Panc1 (cell line): ENCODE results near the gene GGN. TPM values are rescaled to one million over a fixed set of nuclear protein-coding genes. Genes with fewer than 3 reads are reported as not detected.
"Not testable (repeated sequence)": the region's sequence is repeated elsewhere in the genome, so short reads cannot be mapped to it uniquely, and the experiment has no call there.

Experiments used
- ATAC-seq: fragments of 200-7000 bp; cut with Tn5 transposase; 2 replicates; pipeline ENCODE4 v1.9.1; 2020; ENCODE audit warnings: mild to moderate bottlenecking, moderate library complexity
- BruUV-seq: library from RNA; stranded (reverse); fragments of 400-500 nt; replicated peaks from 2 replicates; lab custom pipeline; 2021; lab: Mats Ljungman, UMichigan
- CTCF ChIA-PET: fragments of 300-600 bp; sonication (Branson Sonifier 250); formaldehyde crosslinking; loops from one replicate; lab custom pipeline; 2022; ENCODE audit warnings: antibody characterized with exemption; lab: Charles Lee
- POLR2A ChIA-PET: fragments of 300-600 bp; sonication (Branson Sonifier 250); formaldehyde crosslinking; loops from one replicate; lab custom pipeline; 2022; ENCODE audit warnings: antibody characterized with exemption; lab: Charles Lee
- DNase-seq: peaks from one replicate; pipeline ENCODE4 v3.0.0-alpha.2; 2010; ENCODE audit warnings: low read depth, low spot score
- H3K27ac ChIP-seq: 2 replicates; pipeline ENCODE4 v1.5.1; 2011; ENCODE audit warnings: mild to moderate bottlenecking, low read length, inconsistent platforms
- H3K27me3 ChIP-seq: fragments of 200-500 bp; sonication (Bioruptor generic); 2 replicates; pipeline ENCODE4 v1.6.0; 2014; ENCODE audit warnings: low read length, inconsistent platforms; ENCODE audit not compliant: control insufficient read depth, insufficient read depth
- H3K36me3 ChIP-seq: fragments of 200-500 bp; sonication (Bioruptor generic); 2 replicates; pipeline ENCODE4 v1.5.1; 2014; ENCODE audit warnings: inconsistent platforms, mild to moderate bottlenecking, low read length, moderate library complexity; ENCODE audit not compliant: control insufficient read depth, insufficient read depth
- H3K4me1 ChIP-seq: 2 replicates; pipeline ENCODE4 v1.5.1; 2011; ENCODE audit warnings: inconsistent platforms, mild to moderate bottlenecking, low read length, moderate library complexity; ENCODE audit not compliant: control insufficient read depth, insufficient read depth
- H3K4me3 ChIP-seq, 2 experiments: 2 replicates each; pipeline ENCODE4 v1.5.1; 2011 to 2012; ENCODE audit warnings: low read depth in 2 of 2, low read length in 2 of 2, mild to moderate bottlenecking in 2 of 2, inconsistent platforms in 1 of 2, moderate library complexity in 1 of 2
- H3K9me3 ChIP-seq: fragments of 200-500 bp; sonication (Bioruptor generic); 2 replicates; pipeline ENCODE4 v1.5.1; 2014; ENCODE audit warnings: low read depth, mild to moderate bottlenecking, inconsistent platforms, low read length, moderate library complexity; ENCODE audit not compliant: control insufficient read depth, insufficient read depth
- POLR2AphosphoS5 ChIP-seq: IDR thresholded peaks from 2 replicates; pipeline ENCODE4 v1.6.1; 2012; ENCODE audit warnings: mild to moderate bottlenecking, low read depth, low read length, moderate library complexity
- REST ChIP-seq, 2 experiments: IDR thresholded peaks; 2 replicates each; pipeline ENCODE4 v1.6.1; 2011 to 2012; ENCODE audit warnings: low read depth in 2 of 2, control low read depth in 1 of 2, low read length in 1 of 2, mild to moderate bottlenecking in 1 of 2, moderate library complexity in 1 of 2; ENCODE audit not compliant: insufficient read depth in 1 of 2
- SIN3A ChIP-seq: IDR thresholded peaks from 2 replicates; pipeline ENCODE4 v1.6.1; 2012; ENCODE audit warnings: low read depth, mild to moderate bottlenecking, low read length, moderate library complexity, borderline replicate concordance; ENCODE audit not compliant: insufficient read depth
- TCF7L2 ChIP-seq: IDR thresholded peaks from 2 replicates; pipeline ENCODE4 v1.6.1; 2011; ENCODE audit warnings: mild to moderate bottlenecking, low read depth, low read length, inconsistent platforms
- in situ Hi-C: cut with HindIII; loops from 2 replicates; pipeline ENCODE4 v1.10.0; 2016; ENCODE audit warnings: low sequenced_read_pairs, low pct_unique_long_range_greater_than_20kb
- intact Hi-C: fragments of 100-400 bp; cut with micrococcal nuclease; formaldehyde crosslinking; loops from one replicate; pipeline ENCODE4 v1.10.0; 2022; ENCODE audit not compliant: unreplicated experiment
- total RNA-seq: library from RNA; stranded (reverse); gene quantifications from one replicate; pipeline ENCODE4 v1.2.1, GENCODE V29; 2021; ENCODE audit not compliant: unreplicated experiment
- TF ChIP-seq, protein P1 (sequence below): fragments of 450-650 bp; IDR thresholded peaks from 2 replicates; pipeline ENCODE4 v1.5.1; 2017; ENCODE audit warnings: mild to moderate bottlenecking

Gene GGN
- total RNA-seq, 1 experiment from 2014 or later = 1.4 TPM

DNA sequence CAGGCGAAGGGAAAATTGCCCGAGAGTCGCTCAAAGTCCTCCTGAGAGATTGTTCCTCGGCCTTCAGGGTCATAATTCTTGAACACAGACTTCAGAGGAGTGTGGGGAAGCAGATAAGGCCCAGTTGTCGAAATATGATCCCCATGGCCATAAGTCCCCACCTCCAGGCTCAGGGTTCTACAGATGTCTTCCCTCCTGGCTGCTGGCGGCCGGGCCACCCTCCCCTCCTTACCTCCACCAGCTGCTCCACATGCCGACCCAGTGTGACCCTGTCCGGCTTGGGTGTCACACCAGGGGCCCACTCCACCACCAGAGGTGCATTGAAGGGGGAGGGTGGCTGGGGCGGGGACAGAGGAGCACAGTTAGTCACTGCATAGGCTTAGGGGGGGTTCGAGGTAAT is 25.1 kb upstream of the GGN start:
- ChIA-PET POLR2A (no interaction called here), CTCF (no interaction called here)
- ATAC-seq = no peak
- no TSS peak for BruUV-seq
- Histone ChIP-seq H3K27me3 (no peaks in the 10 kb centered on the region), H3K4me1 (no peaks in the 10 kb centered on the region), H3K4me3 (no peak overlapping the region), H3K9me3 (no peaks in the 10 kb centered on the region), H3K27ac (no peak overlapping the region), H3K36me3 (no peaks in the 10 kb centered on the region)
- intact Hi-C loops (no loop called here), in situ Hi-C loops (no loop called here)
- DNase-seq = no peak
- TF ChIP-seq TCF7L2 (no peak), SIN3A (no peak)

DNA sequence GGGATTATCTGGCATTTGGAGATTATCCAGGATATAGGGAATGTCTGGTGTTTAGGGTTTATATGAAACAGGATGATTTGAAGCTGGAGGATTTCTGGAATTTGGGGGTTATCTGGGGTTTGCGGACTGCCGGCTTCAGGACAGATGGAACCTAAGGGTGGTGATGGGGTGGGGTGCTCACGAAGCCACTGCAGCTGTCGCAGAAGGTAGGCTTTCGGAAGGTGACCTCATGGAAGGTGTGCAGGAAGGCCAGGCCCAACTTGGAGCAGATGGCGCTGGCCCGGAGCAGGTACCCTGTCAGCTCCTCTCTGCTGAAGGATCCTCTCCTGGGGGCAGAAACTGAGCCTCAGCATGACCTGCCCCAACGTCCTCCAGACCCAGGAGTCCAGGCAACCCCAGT is 24.7 kb upstream of the GGN start:
- ChIA-PET POLR2A (interaction anchor here (0.7 kb wide), 1 partner anchor 425 kb away, joined by 4 read pairs; no protein-coding TSS in a partner anchor), CTCF (no interaction called here)
- in situ Hi-C loops (no loop called here), intact Hi-C loops (no loop called here)
- H3K36me3 ChIP-seq = no peaks in the 10 kb centered on the region
- ATAC-seq (no peak), DNase-seq (no peak)
- TF ChIP-seq POLR2AphosphoS5 (no peak), SIN3A (no peak), TCF7L2 (no peak), REST (IDR thresholded peaks at IDR 0.05; ENCODE audit: insufficient read depth in 1 of 2, low read depth in 2 of 2, low read length in 1 of 2) (no peak)
- TF ChIP-seq, protein P1, sequence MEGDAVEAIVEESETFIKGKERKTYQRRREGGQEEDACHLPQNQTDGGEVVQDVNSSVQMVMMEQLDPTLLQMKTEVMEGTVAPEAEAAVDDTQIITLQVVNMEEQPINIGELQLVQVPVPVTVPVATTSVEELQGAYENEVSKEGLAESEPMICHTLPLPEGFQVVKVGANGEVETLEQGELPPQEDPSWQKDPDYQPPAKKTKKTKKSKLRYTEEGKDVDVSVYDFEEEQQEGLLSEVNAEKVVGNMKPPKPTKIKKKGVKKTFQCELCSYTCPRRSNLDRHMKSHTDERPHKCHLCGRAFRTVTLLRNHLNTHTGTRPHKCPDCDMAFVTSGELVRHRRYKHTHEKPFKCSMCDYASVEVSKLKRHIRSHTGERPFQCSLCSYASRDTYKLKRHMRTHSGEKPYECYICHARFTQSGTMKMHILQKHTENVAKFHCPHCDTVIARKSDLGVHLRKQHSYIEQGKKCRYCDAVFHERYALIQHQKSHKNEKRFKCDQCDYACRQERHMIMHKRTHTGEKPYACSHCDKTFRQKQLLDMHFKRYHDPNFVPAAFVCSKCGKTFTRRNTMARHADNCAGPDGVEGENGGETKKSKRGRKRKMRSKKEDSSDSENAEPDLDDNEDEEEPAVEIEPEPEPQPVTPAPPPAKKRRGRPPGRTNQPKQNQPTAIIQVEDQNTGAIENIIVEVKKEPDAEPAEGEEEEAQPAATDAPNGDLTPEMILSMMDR = no peak
- H3K27ac ChIP-seq = no peak overlapping the region
- BruUV-seq = no TSS peak
- H3K9me3 ChIP-seq = no peaks in the 10 kb centered on the region
- no peak overlapping the region for H3K4me3 ChIP-seq
- H3K4me1 ChIP-seq = no peaks in the 10 kb centered on the region
- no peaks in the 10 kb centered on the region for H3K27me3 ChIP-seq

DNA sequence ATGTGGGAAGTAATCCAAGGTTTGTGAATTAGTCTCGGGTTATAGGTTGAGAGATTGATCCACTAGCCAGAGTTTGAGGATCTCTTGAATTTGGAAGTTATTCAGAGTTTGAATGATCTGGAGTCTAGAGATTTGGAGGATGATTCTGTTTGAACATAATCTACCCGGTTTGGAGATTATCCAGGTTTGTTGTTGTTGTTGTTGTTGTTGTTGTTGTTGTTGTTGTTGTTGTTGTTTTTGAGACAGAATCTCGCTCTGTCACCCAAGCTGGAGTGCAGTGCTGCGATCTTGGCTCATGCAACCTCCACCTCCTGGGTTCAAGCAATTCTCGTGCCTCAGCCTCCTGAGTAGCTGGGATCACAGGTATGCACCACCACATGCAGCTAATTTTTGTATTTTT is 24.1 kb upstream of the GGN start:
- H3K36me3 ChIP-seq, H3K27me3 ChIP-seq, H3K4me1 ChIP-seq, in situ Hi-C loops, ATAC-seq, intact Hi-C loops, H3K4me3 ChIP-seq, DNase-seq, H3K9me3 ChIP-seq, BruUV-seq, H3K27ac ChIP-seq: not testable (repeated sequence)
- ChIA-PET CTCF (interaction anchor here (1.5 kb wide), 1 partner anchor 9 kb away, joined by 5 read pairs; the partner anchor contains the start of gene FAM98C), POLR2A (interaction anchor here (0.7 kb wide), 1 partner anchor 426 kb away, joined by 4 read pairs; no protein-coding TSS in a partner anchor)
